Measurements from ENCODE around the gene NAGLU. TPM values are rescaled to one million over a fixed set of nuclear protein-coding genes. Genes with fewer than 3 reads are reported as not detected.
A peak's percentile ranks its signal among the peaks of the same experiment; 100 is the strongest.

The NAGLU gene
- total RNA-seq, 6 experiments from 2014 or later, result 38.7 to 43.1 (median 39.9) TPM

- no peak for TF ChIP-seq CTCF (IDR thresholded peaks at IDR 0.05)
- peak within 1 kb of the TSS; percentile 90 for H3K27ac Mint-ChIP-seq
- DNase-seq, result peak; percentile 96
- peaks cover 4% of the 10 kb centered on the region; the same call in 1 of the 2 replicates for H3K9me3 Mint-ChIP-seq
- H3K4me3 Mint-ChIP-seq, result peak within 1 kb of the TSS; percentile 92
- H3K36me3 Mint-ChIP-seq (ENCODE audit: low read depth), result peaks cover 28% of the 10 kb centered on the region
- peaks cover 43% of the 10 kb centered on the region for H3K4me1 Mint-ChIP-seq (ENCODE audit: low read depth)
- peaks cover 2% of the 10 kb centered on the region; the same call in 1 of the 2 replicates for H3K27me3 Mint-ChIP-seq (ENCODE audit: insufficient read depth)
These were observed 25.9 kb downstream of the NAGLU start, which contains the start of gene COASY for GRCh38 chr17:42561897-42562387. COASY (plus strand) TSS chr17:42562148; CDS start chr17:42562623, 475 bp downstream.

- Mint-ChIP-seq H3K27me3 (ENCODE audit: insufficient read depth) (peaks cover 2% of the 10 kb centered on the region; the same call in 1 of the 2 replicates), H3K27ac (peak overlapping the region; percentile 90), H3K4me1 (ENCODE audit: low read depth) (peaks cover 44% of the 10 kb centered on the region), H3K36me3 (ENCODE audit: low read depth) (peaks cover 29% of the 10 kb centered on the region), H3K9me3 (peaks cover 4% of the 10 kb centered on the region; the same call in 1 of the 2 replicates), H3K4me3 (peak overlapping the region; percentile 92)
- no peak for TF ChIP-seq CTCF (IDR thresholded peaks at IDR 0.05)
- DNase-seq, result no peak
These were observed 26.5 kb downstream of the NAGLU start for GRCh38 chr17:42562388-42563142.

- peaks cover 33% of the 10 kb centered on the region for H3K36me3 Mint-ChIP-seq (ENCODE audit: low read depth)
- DNase-seq, result no peak
- no peak for TF ChIP-seq CTCF (IDR thresholded peaks at IDR 0.05)
These were observed 27.1 kb downstream of the NAGLU start for GRCh38 chr17:42563143-42563509.

GRCh38 chr17:42563543-42563942, 27.5 kb downstream of the NAGLU start:
- no peak for DNase-seq
- peak overlapping the region; percentile 92 for H3K4me3 Mint-ChIP-seq
- H3K27ac Mint-ChIP-seq, result peak overlapping the region; percentile 90
- peaks cover 2% of the 10 kb centered on the region; the same call in 1 of the 2 replicates for H3K27me3 Mint-ChIP-seq (ENCODE audit: insufficient read depth)
- H3K9me3 Mint-ChIP-seq, result peaks cover 4% of the 10 kb centered on the region; the same call in 1 of the 2 replicates
- peaks cover 33% of the 10 kb centered on the region for H3K36me3 Mint-ChIP-seq (ENCODE audit: low read depth)
- peaks cover 51% of the 10 kb centered on the region for H3K4me1 Mint-ChIP-seq (ENCODE audit: low read depth)
- TF ChIP-seq CTCF (IDR thresholded peaks at IDR 0.05), result no peak

More at GRCh38 chr17:42563143-42563509, 27.1 kb downstream of the NAGLU start:
- peaks cover 2% of the 10 kb centered on the region; the same call in 1 of the 2 replicates for H3K27me3 Mint-ChIP-seq (ENCODE audit: insufficient read depth)
- peak overlapping the region; percentile 92 for H3K4me3 Mint-ChIP-seq
- H3K27ac Mint-ChIP-seq, result peak overlapping the region; percentile 90
- peaks cover 50% of the 10 kb centered on the region for H3K4me1 Mint-ChIP-seq (ENCODE audit: low read depth)
- H3K9me3 Mint-ChIP-seq, result peaks cover 4% of the 10 kb centered on the region; the same call in 1 of the 2 replicates

- Mint-ChIP-seq H3K4me3 (peak overlapping the region; percentile 92), H3K27ac (peak overlapping the region; percentile 90), H3K9me3 (peaks cover 4% of the 10 kb centered on the region; the same call in 1 of the 2 replicates), H3K36me3 (ENCODE audit: low read depth) (peaks cover 37% of the 10 kb centered on the region), H3K27me3 (ENCODE audit: insufficient read depth) (peaks cover 2% of the 10 kb centered on the region; the same call in 1 of the 2 replicates), H3K4me1 (ENCODE audit: low read depth) (peaks cover 55% of the 10 kb centered on the region)
- no peak for TF ChIP-seq CTCF (IDR thresholded peaks at IDR 0.05)
- DNase-seq, result no peak
These were observed 27.9 kb downstream of the NAGLU start for GRCh38 chr17:42563950-42564349.
